Right lung (tissue), 10 donors: Measurements from ENCODE around the gene KRTAP2-3. TPM values are rescaled to one million over a fixed set of nuclear protein-coding genes. Genes with fewer than 3 reads are reported as not detected.
"Not testable (repeated sequence)": the region's sequence is repeated elsewhere in the genome, so short reads cannot be mapped to it uniquely, and the experiment has no call there.

Experiments
- DNase-seq, 2 donors: peaks; one replicate each; pipeline ENCODE4 v3.0.0-alpha.2; 2013
- long read RNA-seq, 8 donors: transcript quantifications; one replicate each; lab custom pipeline, GENCODE V29; 2026
- polyA plus RNA-seq, 5 donors: library from polyadenylated mRNA; unstranded; fragments of 120-200 nt; gene quantifications; one replicate each; pipeline versions ENCODE4 v1.2.1 to v1.2.3, GENCODE V29; 2013; ENCODE audit warnings: inconsistent platforms in 1 of 5, low replicate concordance in 1 of 5; ENCODE audit not compliant: insufficient read length in 5 of 5, insufficient read depth in 1 of 5

The KRTAP2-3 gene
- polyA plus RNA-seq = not detected
- long read RNA-seq, donor 1 = 0 reads
- long read RNA-seq, donor 2 = 0 reads
- long read RNA-seq, donor 3 = 0 reads
- long read RNA-seq, donor 4 = 0 reads
- long read RNA-seq, donor 5 = 0 reads
- long read RNA-seq, donor 6 = 0 reads
- long read RNA-seq, donor 7 = 0 reads
- long read RNA-seq, donor 8 = 0 reads

DNA sequence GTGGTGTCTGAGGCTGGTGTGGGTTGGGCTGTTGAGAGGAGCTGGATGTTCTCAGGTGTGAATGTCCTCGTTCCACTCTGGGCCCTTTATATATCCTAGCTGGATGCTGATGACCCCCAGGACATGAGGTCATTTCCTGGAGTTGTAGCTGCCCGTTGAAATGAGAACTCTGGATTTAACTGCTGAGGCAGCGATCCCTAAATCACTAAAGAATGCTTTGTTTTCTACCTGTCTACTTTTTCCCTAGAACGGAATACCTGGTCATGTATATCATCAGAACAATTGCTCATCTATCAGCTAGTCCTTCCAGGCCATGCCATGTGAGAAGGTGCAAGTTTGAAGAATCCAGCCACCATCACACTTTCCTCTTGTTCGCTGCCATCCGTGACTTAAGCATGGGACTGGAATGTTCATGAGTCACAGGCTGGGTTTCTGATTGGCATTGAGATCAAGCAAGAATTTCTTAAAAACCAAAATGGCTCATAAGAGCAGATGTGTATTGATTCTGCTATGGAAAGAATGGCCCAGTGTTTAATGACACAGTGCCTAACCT is at the start of gene KRTAP2-3:
TSS of gene KRTAP2-3 (minus strand) at position 63 of the 553 bp plus-strand sequence. CDS start 64 bp downstream, outside the sequence.
- DNase-seq = no peak

DNA sequence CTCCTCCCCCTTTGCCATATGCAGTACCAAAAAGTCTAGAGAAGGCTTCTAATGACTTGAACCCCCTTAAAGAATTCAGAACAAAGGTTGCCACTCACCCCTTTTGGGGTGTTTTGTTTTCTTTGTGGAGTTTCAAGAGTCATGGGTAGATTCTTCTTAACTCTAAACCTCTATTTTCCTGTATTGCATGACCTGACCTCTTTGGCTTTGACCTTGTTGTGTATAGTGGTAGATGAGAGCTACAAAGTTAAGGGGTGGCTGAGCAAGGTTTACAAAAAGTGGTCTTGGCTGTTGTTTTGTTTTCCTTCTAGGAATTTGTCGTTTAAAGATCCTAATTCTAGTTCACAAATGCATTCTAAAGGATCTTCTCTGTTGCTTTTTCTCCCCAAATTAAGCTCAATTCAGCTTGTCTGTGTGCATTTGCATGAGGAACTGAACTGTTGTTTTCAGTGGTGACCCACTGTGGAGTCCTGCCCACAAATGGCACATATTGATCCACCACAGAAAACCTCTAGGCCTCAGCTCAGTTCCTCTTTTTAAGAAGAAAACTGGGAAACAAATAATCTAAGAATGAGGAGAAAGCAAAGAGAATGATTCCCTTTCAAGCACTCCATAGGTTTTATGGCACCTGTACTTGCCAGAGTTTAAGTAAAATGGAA is 48.9 kb upstream of the KRTAP2-3 start:
- not testable (repeated sequence) for DNase-seq

- no peak for DNase-seq
Measured at GRCh38 chr17:41107941-41108450, 48.1 kb upstream of the KRTAP2-3 start.

GRCh38 chr17:41105347-41105746 is 45.4 kb upstream of the KRTAP2-3 start, which contains the start of gene KRTAP4-9:
Gene KRTAP4-9 (plus strand): TSS chr17:41105389. CDS start chr17:41105389, 0 bp downstream.
- DNase-seq = not testable (repeated sequence)

GRCh38 chr17:41104386-41105038 is 44.6 kb upstream of the KRTAP2-3 start:
- DNase-seq = not testable (repeated sequence)

DNA sequence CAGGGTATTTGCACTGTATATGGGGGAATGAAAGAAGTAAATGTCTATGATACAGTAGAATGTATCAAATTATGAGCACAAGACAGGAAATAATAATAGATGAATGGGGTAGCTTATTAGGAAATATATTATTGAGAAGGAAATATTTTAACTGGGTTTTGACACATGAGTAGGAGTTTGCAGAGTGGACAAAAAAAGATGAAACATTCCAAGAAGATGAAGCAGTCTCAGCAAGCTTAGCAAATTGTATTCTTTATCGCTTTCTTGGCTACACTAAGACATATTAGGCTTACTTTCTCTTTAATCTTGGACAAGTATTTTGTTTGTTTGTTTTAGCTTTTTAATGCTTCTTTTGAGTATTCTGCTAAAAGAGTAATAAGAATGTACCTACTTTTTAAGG is 44.0 kb upstream of the KRTAP2-3 start:
- no peak for DNase-seq

- no peak for DNase-seq
Measured at GRCh38 chr17:41101586-41102259, 41.8 kb upstream of the KRTAP2-3 start, which contains the start of gene KRTAP4-16. Gene KRTAP4-16 (minus strand): TSS chr17:41102209. CDS start chr17:41102209, 0 bp downstream.

- DNase-seq = not testable (repeated sequence)
Measured at GRCh38 chr17:41099682-41100480, 40.0 kb upstream of the KRTAP2-3 start.

DNA sequence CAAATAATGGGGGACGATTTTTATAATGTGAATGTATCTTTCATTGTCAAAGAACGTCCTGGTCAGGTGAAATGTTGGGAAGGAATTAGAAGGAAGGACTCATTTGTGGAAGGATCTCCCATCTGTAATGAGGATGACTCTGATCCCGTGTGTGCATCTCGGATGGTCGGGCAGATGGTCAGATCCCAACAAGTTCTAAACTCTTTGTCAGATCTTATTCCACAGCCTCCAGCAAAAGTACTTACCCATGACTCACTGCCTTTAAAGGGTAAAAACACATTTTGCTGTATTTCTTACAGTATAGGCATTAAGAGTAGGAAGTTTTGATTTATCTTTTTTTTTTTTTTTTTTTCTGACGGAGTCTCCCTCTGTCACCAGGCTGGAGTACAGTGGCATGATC is 38.6 kb upstream of the KRTAP2-3 start:
- no peak for DNase-seq

DNA sequence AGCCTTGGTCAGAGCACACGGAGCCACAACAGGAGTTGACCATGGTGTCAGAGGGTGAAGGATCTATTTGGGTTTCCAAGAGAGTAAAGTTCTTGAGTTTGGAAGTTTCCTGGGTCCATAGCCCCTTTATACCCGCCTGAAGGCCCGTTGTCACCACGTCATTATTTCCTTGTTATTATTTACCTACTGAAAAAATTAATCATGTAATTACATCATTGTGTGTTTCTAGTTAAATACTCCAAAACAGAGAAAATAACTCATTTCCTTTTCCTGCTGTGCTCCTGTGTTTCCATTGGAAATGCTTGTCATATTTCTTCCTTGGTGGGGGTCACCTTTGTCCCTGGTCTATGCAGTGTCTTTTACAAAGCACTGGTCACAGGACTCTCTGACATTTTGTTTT is 38.1 kb upstream of the KRTAP2-3 start, which contains the start of gene KRTAP4-8:
TSS of gene KRTAP4-8 (minus strand) at position 101 of the 400 bp plus-strand sequence. CDS start at position 43, 58 bp downstream.
- DNase-seq = no peak

DNA sequence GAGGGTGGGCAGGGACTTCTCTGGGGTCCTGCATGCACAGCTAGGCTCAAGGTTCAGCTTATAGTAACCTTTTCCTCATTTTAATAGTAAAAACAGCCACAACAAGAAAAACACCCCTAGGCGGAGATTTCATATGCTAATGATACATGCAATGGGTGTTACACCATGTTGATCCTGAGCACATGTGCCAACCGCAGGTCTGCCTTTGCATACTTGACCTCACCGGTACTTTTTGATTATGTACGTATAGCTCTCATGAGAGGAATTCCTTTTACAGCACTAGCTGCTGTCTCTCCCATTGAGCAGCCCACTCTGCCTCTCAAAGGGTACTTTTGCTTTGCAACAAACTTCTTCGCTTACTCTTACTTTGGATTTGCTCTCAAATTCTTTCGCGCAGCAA is 36.1 kb upstream of the KRTAP2-3 start:
- peak in 1 of 2 donors; percentile 11 for DNase-seq

- DNase-seq = not testable (repeated sequence)
Measured at GRCh38 chr17:41088760-41089352, 28.9 kb upstream of the KRTAP2-3 start.

DNA sequence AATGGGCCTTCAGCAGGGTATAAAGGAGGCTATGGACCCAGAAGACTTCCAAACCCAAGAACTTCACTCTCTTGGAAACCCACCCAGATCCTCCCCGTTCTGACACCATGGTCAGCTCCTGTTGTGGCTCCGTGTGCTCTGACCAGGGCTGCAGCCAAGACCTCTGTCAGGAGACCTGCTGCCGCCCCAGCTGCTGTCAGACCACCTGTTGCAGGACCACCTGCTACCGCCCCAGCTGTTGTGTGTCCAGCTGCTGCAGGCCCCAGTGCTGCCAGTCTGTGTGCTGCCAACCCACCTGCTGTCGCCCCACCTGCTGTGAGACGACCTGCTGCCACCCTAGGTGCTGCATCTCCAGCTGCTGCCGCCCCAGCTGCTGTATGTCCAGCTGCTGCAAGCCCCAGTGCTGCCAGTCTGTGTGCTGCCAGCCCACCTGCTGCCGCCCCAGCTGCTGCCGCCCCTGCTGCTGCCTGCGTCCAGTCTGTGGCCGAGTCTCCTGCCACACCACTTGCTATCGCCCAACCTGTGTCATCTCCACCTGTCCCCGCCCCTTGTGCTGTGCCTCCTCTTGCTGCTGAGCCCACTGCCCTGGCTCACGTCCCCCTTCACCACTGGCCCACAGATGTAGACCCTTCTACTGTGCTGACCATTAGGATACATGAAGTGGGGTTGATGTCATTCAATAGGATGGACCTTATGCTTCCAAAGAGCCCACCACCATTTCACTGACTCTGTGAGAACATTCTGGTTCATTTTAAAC is 24.4 kb upstream of the KRTAP2-3 start, which contains the start of gene KRTAP4-7:
TSS of gene KRTAP4-7 (plus strand) at position 51 of the 757 bp plus-strand sequence. CDS start at position 108, 57 bp downstream.
- DNase-seq = not testable (repeated sequence)

- not testable (repeated sequence) for DNase-seq
Measured at GRCh38 chr17:41083427-41083826, 23.5 kb upstream of the KRTAP2-3 start.

GRCh38 chr17:41082626-41083025 is 22.7 kb upstream of the KRTAP2-3 start:
- DNase-seq = no peak

- no peak for DNase-seq
Measured at GRCh38 chr17:41076788-41077187, 16.9 kb upstream of the KRTAP2-3 start.

DNA sequence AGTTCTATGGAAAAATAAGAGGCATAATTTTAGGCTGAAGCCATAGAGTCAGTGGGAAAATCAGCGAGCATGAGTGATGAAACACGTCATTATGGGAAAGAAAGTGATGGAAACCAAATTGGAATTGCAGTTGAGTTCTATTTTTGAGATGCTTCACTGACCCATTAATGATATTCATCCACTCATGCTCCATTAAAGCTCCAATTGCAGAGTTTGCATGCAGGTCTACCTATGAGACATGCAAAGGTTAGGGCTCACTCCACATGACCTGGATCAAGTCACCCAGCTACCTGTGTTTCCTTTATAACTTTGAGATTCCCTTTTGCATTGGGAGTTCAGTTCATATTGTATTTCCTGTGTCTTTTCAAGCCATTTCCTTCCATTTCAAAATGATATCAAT is 13.8 kb upstream of the KRTAP2-3 start:
- DNase-seq = no peak

- DNase-seq = no peak
Measured at GRCh38 chr17:41071606-41072360, 11.9 kb upstream of the KRTAP2-3 start.
